Endothelial cell of umbilical vein (primary cell): Measurements from ENCODE around the gene KRT15.

ENCODE experiments used
- EZH2 ChIP-seq: IDR thresholded peaks from 2 replicates; pipeline ENCODE4 v1.6.1; 2012; ENCODE audit warnings: borderline replicate concordance, low read depth, mild to moderate bottlenecking, moderate library complexity, low read length, inconsistent platforms; ENCODE audit not compliant: severe bottlenecking
- FOS ChIP-seq: IDR thresholded peaks from 2 replicates; pipeline ENCODE4 v1.6.1; 2011; ENCODE audit warnings: mild to moderate bottlenecking, low read length, moderate library complexity, borderline replicate concordance; ENCODE audit not compliant: insufficient read depth
- GATA2 ChIP-seq: IDR thresholded peaks from 2 replicates; pipeline ENCODE4 v1.7.0; 2011; ENCODE audit warnings: low read depth, mild to moderate bottlenecking, moderate library complexity, mixed read lengths, low read length; ENCODE audit not compliant: insufficient read length, insufficient read depth
- JUN ChIP-seq: IDR thresholded peaks from 2 replicates; pipeline ENCODE4 v1.6.1; 2011; ENCODE audit warnings: borderline replicate concordance, low read depth; ENCODE audit not compliant: insufficient read length, insufficient read depth
- MYC ChIP-seq: IDR thresholded peaks from one replicate; pipeline ENCODE4 v1.6.1; 2011; ENCODE audit warnings: mild to moderate bottlenecking, low read depth, low read length
- POLR2A ChIP-seq: IDR thresholded peaks from 2 replicates; pipeline ENCODE4 v1.6.1; 2012; ENCODE audit warnings: low read depth, mild to moderate bottlenecking, control low read depth, low read length
- POLR2AphosphoS5 ChIP-seq: IDR thresholded peaks from 2 replicates; pipeline ENCODE4 v1.6.1; 2012; ENCODE audit warnings: low read depth, mild to moderate bottlenecking, control low read depth, low read length, moderate library complexity; ENCODE audit not compliant: insufficient read depth
- TF ChIP-seq, protein P1 (sequence below), 2 donors: IDR thresholded peaks; 1 replicate in 1 of 2; 2 replicates in 1 of 2; pipeline ENCODE4 v1.5.1; 2011; ENCODE audit warnings: low read length in 2 of 2, mild to moderate bottlenecking in 2 of 2, moderate library complexity in 2 of 2, control low read depth in 1 of 2, inconsistent platforms in 1 of 2, low read depth in 1 of 2; ENCODE audit not compliant: insufficient read depth in 1 of 2; ENCODE audit errors: extremely low read depth in 1 of 2
- TF ChIP-seq, protein P2 (sequence below): IDR thresholded peaks from 2 replicates; pipeline ENCODE4 v1.6.1; 2011; ENCODE audit not compliant: insufficient read depth, insufficient read length

GRCh38 chr17:41529491-41529915 is 10.8 kb upstream of the KRT15 start:
- TF ChIP-seq EZH2 (no peak), POLR2A (no peak), FOS (no peak), GATA2 (no peak), MYC (no peak), POLR2AphosphoS5 (no peak), JUN (no peak)
- TF ChIP-seq, protein P1, sequence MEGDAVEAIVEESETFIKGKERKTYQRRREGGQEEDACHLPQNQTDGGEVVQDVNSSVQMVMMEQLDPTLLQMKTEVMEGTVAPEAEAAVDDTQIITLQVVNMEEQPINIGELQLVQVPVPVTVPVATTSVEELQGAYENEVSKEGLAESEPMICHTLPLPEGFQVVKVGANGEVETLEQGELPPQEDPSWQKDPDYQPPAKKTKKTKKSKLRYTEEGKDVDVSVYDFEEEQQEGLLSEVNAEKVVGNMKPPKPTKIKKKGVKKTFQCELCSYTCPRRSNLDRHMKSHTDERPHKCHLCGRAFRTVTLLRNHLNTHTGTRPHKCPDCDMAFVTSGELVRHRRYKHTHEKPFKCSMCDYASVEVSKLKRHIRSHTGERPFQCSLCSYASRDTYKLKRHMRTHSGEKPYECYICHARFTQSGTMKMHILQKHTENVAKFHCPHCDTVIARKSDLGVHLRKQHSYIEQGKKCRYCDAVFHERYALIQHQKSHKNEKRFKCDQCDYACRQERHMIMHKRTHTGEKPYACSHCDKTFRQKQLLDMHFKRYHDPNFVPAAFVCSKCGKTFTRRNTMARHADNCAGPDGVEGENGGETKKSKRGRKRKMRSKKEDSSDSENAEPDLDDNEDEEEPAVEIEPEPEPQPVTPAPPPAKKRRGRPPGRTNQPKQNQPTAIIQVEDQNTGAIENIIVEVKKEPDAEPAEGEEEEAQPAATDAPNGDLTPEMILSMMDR (IDR thresholded peaks at IDR 0.05; ENCODE audit: extremely low read depth in 1 of 2, insufficient read depth in 1 of 2, low read depth in 1 of 2, low read length in 2 of 2): no peak
- TF ChIP-seq, protein P2, sequence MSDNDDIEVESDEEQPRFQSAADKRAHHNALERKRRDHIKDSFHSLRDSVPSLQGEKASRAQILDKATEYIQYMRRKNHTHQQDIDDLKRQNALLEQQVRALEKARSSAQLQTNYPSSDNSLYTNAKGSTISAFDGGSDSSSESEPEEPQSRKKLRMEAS: no peak
